Parathyroid adenoma (tissue), 2 donors: ENCODE data around the gene IKZF5.

Experiments
- H2AFZ ChIP-seq: fragments of 300-600 bp; sonication (generic); one replicate; pipeline ENCODE4 v1.7.0; 2017; ENCODE audit warnings: antibody characterized with exemption, mild to moderate bottlenecking
- H3K27ac ChIP-seq: fragments of 300-600 bp; sonication (generic); one replicate; pipeline ENCODE4 v1.7.0; 2017
- H3K27me3 ChIP-seq: fragments of 300-600 bp; sonication (generic); one replicate; pipeline ENCODE4 v1.7.0; 2017; ENCODE audit warnings: low read length; ENCODE audit not compliant: control insufficient read depth, insufficient read depth
- H3K36me3 ChIP-seq: fragments of 300-600 bp; sonication (generic); one replicate; pipeline ENCODE4 v1.7.0; 2017; ENCODE audit warnings: low read length; ENCODE audit not compliant: control insufficient read depth, insufficient read depth
- H3K4me1 ChIP-seq: fragments of 300-600 bp; sonication (generic); one replicate; pipeline ENCODE4 v1.7.0; 2017; ENCODE audit warnings: control low read depth
- H3K4me2 ChIP-seq: fragments of 300-600 bp; sonication (generic); one replicate; pipeline ENCODE4 v1.7.0; 2017; ENCODE audit warnings: low read length
- H3K4me3 ChIP-seq: fragments of 300-600 bp; sonication (generic); one replicate; pipeline ENCODE4 v1.7.0; 2017; ENCODE audit warnings: low read depth, low read length
- H3K79me2 ChIP-seq: fragments of 300-600 bp; sonication (generic); one replicate; pipeline ENCODE4 v1.7.0; 2017; ENCODE audit warnings: control low read depth
- H3K9ac ChIP-seq: fragments of 300-600 bp; sonication (generic); one replicate; pipeline ENCODE4 v1.7.0; 2017; ENCODE audit warnings: mild to moderate bottlenecking
- H3K9me3 ChIP-seq: fragments of 300-600 bp; sonication (generic); one replicate; pipeline ENCODE4 v1.7.0; 2017; ENCODE audit warnings: low read length; ENCODE audit not compliant: control insufficient read depth
- CTCF ChIP-seq: fragments of 300-600 bp; sonication (generic); IDR thresholded peaks from one replicate; pipeline ENCODE4 v1.7.0; 2017; ENCODE audit warnings: antibody characterized with exemption, mild to moderate bottlenecking
- donor health status: primary hyperparathyroidism.

IKZF5 gene

GRCh38 chr10:122997864-122998263 is 10.7 kb downstream of the IKZF5 start:
- no peak overlapping the region for H3K27ac ChIP-seq
- H3K4me3 ChIP-seq, result no peak overlapping the region
- no peaks in the 10 kb centered on the region for H3K36me3 ChIP-seq

GRCh38 chr10:122995936-122996335 is 12.7 kb downstream of the IKZF5 start:
- Histone ChIP-seq H3K9ac (no peak overlapping the region), H2AFZ (no peak overlapping the region), H3K4me3 (no peak overlapping the region), H3K27ac (no peak overlapping the region), H3K79me2 (peaks cover 6% of the 10 kb centered on the region), H3K36me3 (no peaks in the 10 kb centered on the region), H3K4me2 (no peak overlapping the region), H3K9me3 (no peaks in the 10 kb centered on the region), H3K27me3 (no peaks in the 10 kb centered on the region), H3K4me1 (peaks cover 4% of the 10 kb centered on the region)
- TF ChIP-seq CTCF, result no peak

More at GRCh38 chr10:122997864-122998263, 10.7 kb downstream of the IKZF5 start:
- no peaks in the 10 kb centered on the region for H3K27me3 ChIP-seq
- no peaks in the 10 kb centered on the region for H3K9me3 ChIP-seq
- H3K9ac ChIP-seq, result no peak overlapping the region
- H3K4me2 ChIP-seq, result no peak overlapping the region
- peaks cover 16% of the 10 kb centered on the region for H3K79me2 ChIP-seq
- peaks cover 4% of the 10 kb centered on the region for H3K4me1 ChIP-seq
- no peak overlapping the region for H2AFZ ChIP-seq
- no peak for TF ChIP-seq CTCF

- H3K36me3 ChIP-seq, result no peaks in the 10 kb centered on the region
Measured at GRCh38 chr10:122993797-122994336, 14.7 kb downstream of the IKZF5 start.

GRCh38 chr10:122992031-122992585 is 16.5 kb downstream of the IKZF5 start:
- no peak overlapping the region for H3K4me3 ChIP-seq
- H3K27me3 ChIP-seq, result no peaks in the 10 kb centered on the region
- H3K79me2 ChIP-seq, result no peaks in the 10 kb centered on the region
- no peaks in the 10 kb centered on the region for H3K4me1 ChIP-seq
- no peaks in the 10 kb centered on the region for H3K36me3 ChIP-seq
- no peak overlapping the region for H2AFZ ChIP-seq
- no peak for TF ChIP-seq CTCF
- no peak overlapping the region for H3K4me2 ChIP-seq
- no peak overlapping the region for H3K9ac ChIP-seq
- no peaks in the 10 kb centered on the region for H3K9me3 ChIP-seq
- H3K27ac ChIP-seq, result no peak overlapping the region

More at GRCh38 chr10:122993797-122994336, 14.7 kb downstream of the IKZF5 start:
- TF ChIP-seq CTCF, result no peak
- Histone ChIP-seq H3K4me1 (peaks cover 4% of the 10 kb centered on the region), H3K9me3 (no peaks in the 10 kb centered on the region), H3K9ac (no peak overlapping the region), H3K27ac (no peak overlapping the region), H2AFZ (no peak overlapping the region), H3K4me2 (no peak overlapping the region), H3K27me3 (no peaks in the 10 kb centered on the region), H3K79me2 (no peaks in the 10 kb centered on the region), H3K4me3 (no peak overlapping the region)

GRCh38 chr10:122990278-122990677 is 18.3 kb downstream of the IKZF5 start:
- no peak for TF ChIP-seq CTCF
- H3K27ac ChIP-seq, result no peak overlapping the region
- H3K9ac ChIP-seq, result no peak overlapping the region
- H3K9me3 ChIP-seq, result no peaks in the 10 kb centered on the region
- no peaks in the 10 kb centered on the region for H3K36me3 ChIP-seq
- H3K27me3 ChIP-seq, result no peaks in the 10 kb centered on the region
- no peak overlapping the region for H3K4me3 ChIP-seq
- no peak overlapping the region for H2AFZ ChIP-seq
- H3K4me2 ChIP-seq, result no peak overlapping the region
- H3K4me1 ChIP-seq, result no peaks in the 10 kb centered on the region
- no peaks in the 10 kb centered on the region for H3K79me2 ChIP-seq
